ENCODE data around the gene ZDHHC11B.

The ZDHHC11B gene

DNA sequence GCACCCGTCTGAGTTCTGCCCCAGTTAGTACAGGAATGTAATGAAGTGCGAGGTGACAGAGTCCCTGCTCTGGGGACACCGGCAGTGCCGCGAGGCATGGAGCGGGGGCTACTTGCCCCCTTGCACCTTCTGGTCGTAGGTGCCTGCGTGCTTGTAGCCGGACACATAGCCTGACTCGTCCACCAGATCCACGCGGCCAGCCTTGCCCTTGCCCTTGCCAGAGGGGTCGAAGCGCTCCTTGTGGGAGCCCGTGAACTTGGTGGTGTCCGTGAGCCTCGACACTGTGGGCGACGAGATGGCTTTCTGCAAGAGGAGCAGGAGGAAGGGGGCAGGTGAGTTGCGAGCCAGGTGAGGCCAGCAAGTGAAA lies 119.6 kb downstream of the ZDHHC11B start:
- peaks cover 6% of the 10 kb centered on the region for H3K79me1 ChIP-seq (replicated peaks; ENCODE audit: low read length, poor library complexity, severe bottlenecking)
- no peaks in the 10 kb centered on the region for H3K9me3 ChIP-seq (ENCODE audit: control insufficient read depth, low read length)
- no peak overlapping the region for H2BK12ac ChIP-seq (ENCODE audit: low read length in 2 of 2)
- H2AFZ ChIP-seq (ENCODE audit: low read depth, low read length): no peak overlapping the region
- H3K18ac ChIP-seq (ENCODE audit: low read depth in 1 of 2, low read length in 2 of 2): no peak overlapping the region
- H3K27ac ChIP-seq (ENCODE audit: low read length, poor library complexity, severe bottlenecking): no peak overlapping the region
- no peak overlapping the region for H4K91ac ChIP-seq (ENCODE audit: low read length)
- H3K4me3 ChIP-seq (ENCODE audit: insufficient read depth in 1 of 2, low read depth in 1 of 2, low read length in 2 of 2): no peak overlapping the region
- no peak overlapping the region for H2BK15ac ChIP-seq (ENCODE audit: low read depth, poor library complexity, severe bottlenecking)
- peaks cover 5 to 77% of the 10 kb centered on the region in 2 experiments for H3K36me3 ChIP-seq (ENCODE audit: control insufficient read depth in 1 of 2, insufficient read depth in 2 of 2, low read depth in 1 of 2, low read length in 2 of 2)
- H3K4ac ChIP-seq (ENCODE audit: low read depth in 1 of 2, low read length in 2 of 2): no peak overlapping the region
- DNase-seq: no peak
- H4K8ac ChIP-seq (ENCODE audit: low read length): no peak overlapping the region
- no peak overlapping the region for H2BK5ac ChIP-seq (ENCODE audit: low read depth, low read length, poor library complexity, severe bottlenecking)
- no peak overlapping the region for H2AK5ac ChIP-seq (ENCODE audit: low read length, severe bottlenecking)
- peaks cover 26% of the 10 kb centered on the region for H3K4me1 ChIP-seq (ENCODE audit: control insufficient read depth, insufficient read depth, low read depth, low read length)
- no peak overlapping the region for H3K23ac ChIP-seq (ENCODE audit: low read length in 2 of 2)
- H3K14ac ChIP-seq (ENCODE audit: low read length in 2 of 2): no peak overlapping the region
- H3K27me3 ChIP-seq (ENCODE audit: control insufficient read depth in 1 of 2, insufficient read depth in 1 of 2, low read length in 2 of 2): no peaks in the 10 kb centered on the region
- 97% methylated on average over 20 of the region's 20 CpGs for WGBS
- no peak overlapping the region for H3K4me2 ChIP-seq (ENCODE audit: low read length, poor library complexity, severe bottlenecking)
- no peak overlapping the region for H3K9ac ChIP-seq (ENCODE audit: low read length)
- no peak overlapping the region for H2BK120ac ChIP-seq (ENCODE audit: low read depth, low read length)

DNA sequence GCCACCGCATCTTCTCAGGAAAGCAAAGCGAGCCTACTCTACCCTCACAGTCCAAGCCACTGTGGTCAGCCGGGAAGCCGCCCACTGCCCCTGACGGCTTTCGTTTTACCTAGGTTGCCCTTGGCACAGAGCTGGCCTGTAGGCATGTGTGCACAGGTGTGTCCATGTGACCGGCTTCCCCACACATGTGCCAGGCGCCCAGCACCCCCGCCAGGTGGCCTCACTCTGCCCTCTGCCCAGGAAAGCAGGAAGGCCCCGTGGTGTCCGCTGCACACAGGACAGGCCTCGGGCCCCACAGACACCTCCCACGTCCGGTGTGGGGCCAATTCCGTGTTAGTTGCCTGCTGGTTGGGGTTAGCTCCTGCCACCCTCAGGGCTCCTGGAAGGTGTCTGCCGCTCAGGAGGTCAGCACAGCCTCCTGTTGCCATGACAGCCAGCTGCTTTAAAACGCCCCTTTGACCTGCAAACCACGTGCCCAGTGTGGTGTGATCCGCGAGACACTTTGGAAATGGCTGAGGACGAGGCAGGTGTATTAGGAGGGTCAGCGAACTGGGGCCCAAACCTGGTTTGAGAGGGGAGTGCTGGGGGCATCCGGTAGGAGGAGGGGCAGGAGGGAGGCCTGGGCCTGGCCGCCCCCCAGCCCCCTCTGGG lies 120.1 kb downstream of the ZDHHC11B start:
- Histone ChIP-seq H3K18ac (ENCODE audit: low read depth in 1 of 2, low read length in 2 of 2) (no peak overlapping the region), H3K9me3 (ENCODE audit: control insufficient read depth, low read length) (no peaks in the 10 kb centered on the region), H2AK5ac (ENCODE audit: low read length, severe bottlenecking) (no peak overlapping the region), H3K36me3 (ENCODE audit: control insufficient read depth in 1 of 2, insufficient read depth in 2 of 2, low read depth in 1 of 2, low read length in 2 of 2) (peaks cover 9 to 82% of the 10 kb centered on the region in 2 experiments), H2BK12ac (ENCODE audit: low read length in 2 of 2) (no peak overlapping the region), H3K9ac (ENCODE audit: low read length) (no peak overlapping the region), H3K4me2 (ENCODE audit: low read length, poor library complexity, severe bottlenecking) (no peak overlapping the region), H2BK15ac (ENCODE audit: low read depth, poor library complexity, severe bottlenecking) (no peak overlapping the region), H2BK5ac (ENCODE audit: low read depth, low read length, poor library complexity, severe bottlenecking) (no peak overlapping the region), H3K27me3 (ENCODE audit: control insufficient read depth in 1 of 2, insufficient read depth in 1 of 2, low read length in 2 of 2) (no peaks in the 10 kb centered on the region), H4K91ac (ENCODE audit: low read length) (no peak overlapping the region), H2BK120ac (ENCODE audit: low read depth, low read length) (no peak overlapping the region), H3K14ac (ENCODE audit: low read length in 2 of 2) (no peak overlapping the region), H3K23ac (ENCODE audit: low read length in 2 of 2) (no peak overlapping the region), H4K8ac (ENCODE audit: low read length) (no peak overlapping the region), H3K4me3 (ENCODE audit: insufficient read depth in 1 of 2, low read depth in 1 of 2, low read length in 2 of 2) (no peak overlapping the region), H3K4ac (ENCODE audit: low read depth in 1 of 2, low read length in 2 of 2) (no peak overlapping the region), H3K27ac (ENCODE audit: low read length, poor library complexity, severe bottlenecking) (no peak overlapping the region), H2AFZ (ENCODE audit: low read depth, low read length) (no peak overlapping the region), H3K4me1 (ENCODE audit: control insufficient read depth, insufficient read depth, low read depth, low read length) (peaks cover 22% of the 10 kb centered on the region), H3K79me1 (replicated peaks; ENCODE audit: low read length, poor library complexity, severe bottlenecking) (peaks cover 9% of the 10 kb centered on the region)
- DNase-seq: no peak
- 94% methylated on average over 24 of the region's 24 CpGs for WGBS

DNA sequence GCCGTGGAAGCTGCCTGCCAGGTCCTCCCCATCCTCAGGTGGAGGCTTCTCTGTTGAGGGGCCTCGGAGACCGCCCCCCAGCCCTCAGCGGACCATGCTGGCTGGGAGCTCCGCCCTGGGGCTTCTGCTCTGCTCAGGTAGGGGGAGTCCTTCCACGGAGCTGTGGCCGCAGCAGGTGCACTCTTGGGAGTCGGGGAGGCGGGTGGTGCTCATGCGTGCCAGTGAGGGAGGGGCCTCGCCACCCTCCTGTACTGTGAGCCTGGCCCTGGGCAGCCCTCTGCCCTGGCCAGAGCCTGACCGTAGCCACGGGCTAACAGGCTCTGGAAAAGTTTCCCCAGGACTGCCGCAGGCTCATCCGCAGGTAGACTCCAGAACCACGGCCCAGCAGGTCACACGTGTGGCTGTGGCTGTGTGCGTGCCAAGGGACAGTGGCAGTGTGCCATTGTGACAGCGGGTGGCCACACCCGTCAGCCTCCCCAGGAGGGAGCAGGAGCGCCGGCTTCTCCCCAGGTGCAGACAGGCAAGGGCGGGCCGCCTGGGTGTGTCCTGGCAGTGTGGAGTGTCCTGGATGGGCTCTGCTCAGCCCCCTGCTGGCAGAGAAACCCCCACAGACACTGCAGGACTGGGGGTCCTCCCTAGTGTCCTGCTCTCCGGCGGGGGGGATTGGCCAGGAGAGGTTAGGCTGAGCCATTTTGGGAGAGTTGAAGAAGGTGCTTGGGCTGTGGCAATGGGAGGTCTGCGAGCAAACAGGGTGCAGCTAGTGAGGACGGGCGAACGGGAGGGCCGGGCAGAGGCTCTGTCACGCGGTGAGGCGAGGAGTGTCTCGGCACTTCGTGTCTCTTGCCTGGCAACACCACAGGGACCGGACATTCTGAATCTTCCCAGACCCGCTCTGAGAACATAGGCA lies 120.8 kb downstream of the ZDHHC11B start:
- Histone ChIP-seq H3K36me3 (ENCODE audit: control insufficient read depth in 1 of 2, insufficient read depth in 2 of 2, low read depth in 1 of 2, low read length in 2 of 2) (peaks cover 9 to 82% of the 10 kb centered on the region in 2 experiments), H3K79me1 (replicated peaks; ENCODE audit: low read length, poor library complexity, severe bottlenecking) (peaks cover 12% of the 10 kb centered on the region), H2BK120ac (ENCODE audit: low read depth, low read length) (no peak overlapping the region), H3K27me3 (ENCODE audit: control insufficient read depth in 1 of 2, insufficient read depth in 1 of 2, low read length in 2 of 2) (no peaks in the 10 kb centered on the region), H3K9me3 (ENCODE audit: control insufficient read depth, low read length) (no peaks in the 10 kb centered on the region), H3K14ac (ENCODE audit: low read length in 2 of 2) (no peak overlapping the region), H2AK5ac (ENCODE audit: low read length, severe bottlenecking) (no peak overlapping the region), H2AFZ (ENCODE audit: low read depth, low read length) (no peak overlapping the region), H3K4me3 (ENCODE audit: insufficient read depth in 1 of 2, low read depth in 1 of 2, low read length in 2 of 2) (no peak overlapping the region), H4K8ac (ENCODE audit: low read length) (no peak overlapping the region), H3K4me2 (ENCODE audit: low read length, poor library complexity, severe bottlenecking) (no peak overlapping the region), H3K9ac (ENCODE audit: low read length) (no peak overlapping the region), H2BK5ac (ENCODE audit: low read depth, low read length, poor library complexity, severe bottlenecking) (no peak overlapping the region), H3K4me1 (ENCODE audit: control insufficient read depth, insufficient read depth, low read depth, low read length) (peaks cover 15% of the 10 kb centered on the region), H4K91ac (ENCODE audit: low read length) (no peak overlapping the region), H3K27ac (ENCODE audit: low read length, poor library complexity, severe bottlenecking) (no peak overlapping the region), H2BK15ac (ENCODE audit: low read depth, poor library complexity, severe bottlenecking) (no peak overlapping the region), H2BK12ac (ENCODE audit: low read length in 2 of 2) (no peak overlapping the region), H3K4ac (ENCODE audit: low read depth in 1 of 2, low read length in 2 of 2) (no peak overlapping the region), H3K23ac (ENCODE audit: low read length in 2 of 2) (no peak overlapping the region), H3K18ac (ENCODE audit: low read depth in 1 of 2, low read length in 2 of 2) (no peak overlapping the region)
- DNase-seq: no peak
- 96% methylated on average over 38 of the region's 38 CpGs for WGBS

DNA sequence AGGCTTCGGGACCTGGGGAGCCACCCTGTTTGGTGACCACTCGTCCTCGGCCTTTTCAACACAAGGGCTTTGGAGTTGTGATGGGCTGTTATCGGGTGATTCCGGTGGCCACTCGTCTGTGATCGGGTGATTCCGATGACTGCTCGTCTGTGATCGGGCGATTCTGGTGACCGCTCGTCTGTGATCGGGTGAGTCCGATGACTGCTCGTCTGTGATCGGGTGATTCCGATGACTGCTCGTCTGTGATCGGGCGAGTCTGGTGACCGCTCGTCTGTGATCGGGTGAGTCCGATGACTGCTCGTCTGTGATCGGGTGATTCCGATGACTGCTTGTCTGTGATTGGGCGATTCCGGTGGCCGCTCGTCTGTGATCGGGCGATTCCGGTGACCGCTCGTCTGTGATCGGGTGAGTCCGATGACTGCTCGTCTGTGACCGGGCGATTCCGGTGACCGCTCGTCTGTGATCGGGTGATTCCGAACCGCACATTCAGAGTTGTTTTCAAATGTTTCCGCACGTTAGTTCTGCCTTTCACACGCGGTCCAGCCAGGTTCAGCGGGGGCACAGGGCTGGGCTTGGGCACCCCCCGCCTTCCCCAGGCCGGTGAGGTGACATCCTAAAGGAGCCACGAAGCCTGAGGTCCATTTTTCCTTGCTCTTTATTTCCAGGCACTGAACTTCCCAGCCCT lies 121.6 kb downstream of the ZDHHC11B start:
- no peak overlapping the region for H3K14ac ChIP-seq (ENCODE audit: low read length in 2 of 2)
- H3K4me2 ChIP-seq (ENCODE audit: low read length, poor library complexity, severe bottlenecking): no peak overlapping the region
- H2AK5ac ChIP-seq (ENCODE audit: low read length, severe bottlenecking): no peak overlapping the region
- H3K9me3 ChIP-seq (ENCODE audit: control insufficient read depth, low read length): no peaks in the 10 kb centered on the region
- no peak for DNase-seq
- WGBS: 97% methylated on average over 56 of the region's 56 CpGs
- peaks cover 12% of the 10 kb centered on the region for H3K79me1 ChIP-seq (replicated peaks; ENCODE audit: low read length, poor library complexity, severe bottlenecking)
- H4K8ac ChIP-seq (ENCODE audit: low read length): no peak overlapping the region
- no peak overlapping the region for H3K4ac ChIP-seq (ENCODE audit: low read depth in 1 of 2, low read length in 2 of 2)
- no peaks in the 10 kb centered on the region for H3K27me3 ChIP-seq (ENCODE audit: control insufficient read depth in 1 of 2, insufficient read depth in 1 of 2, low read length in 2 of 2)
- peaks cover 9 to 78% of the 10 kb centered on the region in 2 experiments for H3K36me3 ChIP-seq (ENCODE audit: control insufficient read depth in 1 of 2, insufficient read depth in 2 of 2, low read depth in 1 of 2, low read length in 2 of 2)
- no peak overlapping the region for H3K18ac ChIP-seq (ENCODE audit: low read depth in 1 of 2, low read length in 2 of 2)
- no peak overlapping the region for H3K9ac ChIP-seq (ENCODE audit: low read length)
- H4K91ac ChIP-seq (ENCODE audit: low read length): no peak overlapping the region
- H2BK5ac ChIP-seq (ENCODE audit: low read depth, low read length, poor library complexity, severe bottlenecking): no peak overlapping the region
- no peak overlapping the region for H2AFZ ChIP-seq (ENCODE audit: low read depth, low read length)
- no peak overlapping the region for H2BK12ac ChIP-seq (ENCODE audit: low read length in 2 of 2)
- no peak overlapping the region for H3K4me3 ChIP-seq (ENCODE audit: insufficient read depth in 1 of 2, low read depth in 1 of 2, low read length in 2 of 2)
- H2BK15ac ChIP-seq (ENCODE audit: low read depth, poor library complexity, severe bottlenecking): no peak overlapping the region
- no peak overlapping the region for H3K23ac ChIP-seq (ENCODE audit: low read length in 2 of 2)
- no peak overlapping the region for H3K27ac ChIP-seq (ENCODE audit: low read length, poor library complexity, severe bottlenecking)
- H2BK120ac ChIP-seq (ENCODE audit: low read depth, low read length): no peak overlapping the region
- peaks cover 16% of the 10 kb centered on the region for H3K4me1 ChIP-seq (ENCODE audit: control insufficient read depth, insufficient read depth, low read depth, low read length)

Data from mesenchymal stem cell (in vitro differentiated cells and primary cell).